Activated T-helper 1 cell treated with anti-CD3 and anti-CD28 coated beads, Interleukin-12 subunit alpha, Interleukin-12 subunit beta, Interleukin-2, Interleukin-4 antibody, amounts not matched to agents 30 ng/mL and 10 ng/mL and 1 ng/mL, durations not matched to agents 14 hours and 24 hours and 36 hours (primary cell): ENCODE measurements around the gene GIPC2. TPM values are rescaled to one million over a fixed set of nuclear protein-coding genes. Genes with fewer than 3 reads are reported as not detected.
A peak's percentile ranks its signal among the peaks of the same experiment; 100 is the strongest.
"Not testable (repeated sequence)": the region's sequence is repeated elsewhere in the genome, so short reads cannot be mapped to it uniquely, and the experiment has no call there.

Experiments
- DNase-seq: peaks from one replicate; pipeline ENCODE4 v3.0.0; 2021; ENCODE audit warnings: low spot score
- H3K27ac Mint-ChIP-seq: one replicate; pipeline ENCODE4 v1.8.0; 2021; ENCODE audit warnings: mild to moderate bottlenecking, mixed read lengths
- H3K27me3 Mint-ChIP-seq: one replicate; pipeline ENCODE4 v1.8.0; 2022; ENCODE audit warnings: mild to moderate bottlenecking, moderate library complexity, mixed read lengths; ENCODE audit not compliant: insufficient read depth
- H3K36me3 Mint-ChIP-seq: one replicate; pipeline ENCODE4 v1.8.0; 2021; ENCODE audit warnings: low read depth, mixed read lengths
- H3K4me1 Mint-ChIP-seq: one replicate; pipeline ENCODE4 v1.8.0; 2021; ENCODE audit warnings: low read depth, mixed read lengths
- H3K4me3 Mint-ChIP-seq: one replicate; pipeline ENCODE4 v1.8.0; 2021; ENCODE audit warnings: mild to moderate bottlenecking, moderate library complexity, mixed read lengths
- H3K9me3 Mint-ChIP-seq: one replicate; pipeline ENCODE4 v1.8.0; 2021; ENCODE audit warnings: mixed read lengths
- intact Hi-C: fragments of 100-400 bp; cut with micrococcal nuclease; formaldehyde crosslinking; loops from one replicate; pipeline ENCODE4 v1.15.1; 2024
- total RNA-seq: library from RNA; stranded (reverse); gene quantifications from 2 replicates; pipeline ENCODE4 v1.2.3, GENCODE V29; 2022

GIPC2 gene
- total RNA-seq, 1 donor from 2014 or later: 0.05 TPM

GRCh38 chr1:78094639-78095038, 48.9 kb downstream of the GIPC2 start:
- no peaks in the 10 kb centered on the region for H3K4me1 Mint-ChIP-seq
- intact Hi-C loops: no loop called here
- H3K27ac Mint-ChIP-seq: no peak overlapping the region
- no peaks in the 10 kb centered on the region for H3K9me3 Mint-ChIP-seq
- no peak for DNase-seq
- peaks cover 18% of the 10 kb centered on the region for H3K27me3 Mint-ChIP-seq
- no peaks in the 10 kb centered on the region for H3K36me3 Mint-ChIP-seq
- H3K4me3 Mint-ChIP-seq: no peak overlapping the region

GRCh38 chr1:78095593-78095992, 49.8 kb downstream of the GIPC2 start:
- H3K9me3 Mint-ChIP-seq: no peaks in the 10 kb centered on the region
- DNase-seq: no peak
- no peaks in the 10 kb centered on the region for H3K36me3 Mint-ChIP-seq
- H3K4me3 Mint-ChIP-seq: no peak overlapping the region
- H3K4me1 Mint-ChIP-seq: no peaks in the 10 kb centered on the region
- intact Hi-C loops: no loop called here
- peaks cover 18% of the 10 kb centered on the region for H3K27me3 Mint-ChIP-seq
- no peak overlapping the region for H3K27ac Mint-ChIP-seq

- Mint-ChIP-seq H3K9me3 (no peaks in the 10 kb centered on the region), H3K4me1 (no peaks in the 10 kb centered on the region), H3K27ac (no peak overlapping the region), H3K36me3 (no peaks in the 10 kb centered on the region), H3K4me3 (no peak overlapping the region), H3K27me3 (peaks cover 18% of the 10 kb centered on the region)
- intact Hi-C loops: no loop called here
- DNase-seq: no peak
Observed at GRCh38 chr1:78096017-78096416, 50.3 kb downstream of the GIPC2 start.

GRCh38 chr1:78096976-78097375, 51.2 kb downstream of the GIPC2 start:
- H3K9me3 Mint-ChIP-seq: no peaks in the 10 kb centered on the region
- H3K4me3 Mint-ChIP-seq: no peak overlapping the region
- no peaks in the 10 kb centered on the region for H3K36me3 Mint-ChIP-seq
- DNase-seq: no peak
- intact Hi-C loops: no loop called here
- no peaks in the 10 kb centered on the region for H3K4me1 Mint-ChIP-seq
- no peak overlapping the region for H3K27ac Mint-ChIP-seq
- H3K27me3 Mint-ChIP-seq: peaks cover 16% of the 10 kb centered on the region

- H3K27me3 Mint-ChIP-seq: peaks cover 10% of the 10 kb centered on the region
- H3K9me3 Mint-ChIP-seq: no peaks in the 10 kb centered on the region
- no peaks in the 10 kb centered on the region for H3K36me3 Mint-ChIP-seq
- intact Hi-C loops: no loop called here
- no peak overlapping the region for H3K27ac Mint-ChIP-seq
- H3K4me3 Mint-ChIP-seq: no peak overlapping the region
- DNase-seq: no peak
- H3K4me1 Mint-ChIP-seq: no peaks in the 10 kb centered on the region
Observed at GRCh38 chr1:78101051-78101450, 55.3 kb downstream of the GIPC2 start.

- H3K27ac Mint-ChIP-seq: no peak overlapping the region
- no peak for DNase-seq
- intact Hi-C loops: no loop called here
- H3K36me3 Mint-ChIP-seq: no peaks in the 10 kb centered on the region
- no peaks in the 10 kb centered on the region for H3K9me3 Mint-ChIP-seq
- peaks cover 10% of the 10 kb centered on the region for H3K27me3 Mint-ChIP-seq
- no peak overlapping the region for H3K4me3 Mint-ChIP-seq
- H3K4me1 Mint-ChIP-seq: no peaks in the 10 kb centered on the region
Observed at GRCh38 chr1:78101514-78101913, 55.7 kb downstream of the GIPC2 start.

- H3K4me3 Mint-ChIP-seq: no peak overlapping the region
- H3K27me3 Mint-ChIP-seq: peaks cover 7% of the 10 kb centered on the region
- no peaks in the 10 kb centered on the region for H3K4me1 Mint-ChIP-seq
- intact Hi-C loops: no loop called here
- no peaks in the 10 kb centered on the region for H3K9me3 Mint-ChIP-seq
- no peaks in the 10 kb centered on the region for H3K36me3 Mint-ChIP-seq
- DNase-seq: no peak
- H3K27ac Mint-ChIP-seq: no peak overlapping the region
Observed at GRCh38 chr1:78102082-78102481, 56.3 kb downstream of the GIPC2 start.

- intact Hi-C loops: no loop called here
- H3K4me1 Mint-ChIP-seq: no peaks in the 10 kb centered on the region
- H3K27me3 Mint-ChIP-seq: peaks cover 3% of the 10 kb centered on the region
Observed at GRCh38 chr1:78102916-78103315, 57.1 kb downstream of the GIPC2 start.

GRCh38 chr1:78104322-78104721, 58.6 kb downstream of the GIPC2 start:
- H3K9me3 Mint-ChIP-seq: no peaks in the 10 kb centered on the region
- no peak for DNase-seq
- H3K27ac Mint-ChIP-seq: no peak overlapping the region
- H3K4me1 Mint-ChIP-seq: no peaks in the 10 kb centered on the region
- intact Hi-C loops: no loop called here
- H3K4me3 Mint-ChIP-seq: no peak overlapping the region
- no peaks in the 10 kb centered on the region for H3K36me3 Mint-ChIP-seq
- peaks cover 3% of the 10 kb centered on the region for H3K27me3 Mint-ChIP-seq

More at GRCh38 chr1:78102916-78103315, 57.1 kb downstream of the GIPC2 start:
- no peak overlapping the region for H3K27ac Mint-ChIP-seq
- no peaks in the 10 kb centered on the region for H3K9me3 Mint-ChIP-seq
- no peaks in the 10 kb centered on the region for H3K36me3 Mint-ChIP-seq
- DNase-seq: no peak
- H3K4me3 Mint-ChIP-seq: no peak overlapping the region

- not testable (repeated sequence) for H3K4me1 Mint-ChIP-seq
Observed at GRCh38 chr1:78109659-78110058, 63.9 kb downstream of the GIPC2 start.

GRCh38 chr1:78113156-78113916, 67.6 kb downstream of the GIPC2 start:
- intact Hi-C loops: loop anchor here (5.0 to 10.0 kb wide), 2 partner anchors 66 to 359 kb away; partner anchors contain the start of genes GIPC2 and USP33

More at GRCh38 chr1:78109659-78110058, 63.9 kb downstream of the GIPC2 start:
- H3K27me3 Mint-ChIP-seq, H3K9me3 Mint-ChIP-seq, H3K36me3 Mint-ChIP-seq, DNase-seq, H3K27ac Mint-ChIP-seq, H3K4me3 Mint-ChIP-seq: not testable (repeated sequence)
- intact Hi-C loops: loop anchor here (5.0 to 10.0 kb wide), 2 partner anchors 62 to 355 kb away; partner anchors contain the start of genes GIPC2 and USP33

GRCh38 chr1:78114034-78114956, 68.5 kb downstream of the GIPC2 start:
- intact Hi-C loops: loop anchor here (1.0 to 10.0 kb wide), 6 partner anchors 67 to 967 kb away; partner anchors contain the start of genes FUBP1, GIPC2 and USP33
- peak; percentile 45 for DNase-seq
- Mint-ChIP-seq H3K4me3 (no peak overlapping the region), H3K4me1 (no peaks in the 10 kb centered on the region), H3K9me3 (no peaks in the 10 kb centered on the region), H3K36me3 (no peaks in the 10 kb centered on the region), H3K27me3 (no peaks in the 10 kb centered on the region), H3K27ac (no peak overlapping the region)

More at GRCh38 chr1:78113156-78113916, 67.6 kb downstream of the GIPC2 start:
- DNase-seq: no peak
- no peak overlapping the region for H3K4me3 Mint-ChIP-seq
- no peaks in the 10 kb centered on the region for H3K36me3 Mint-ChIP-seq
- no peaks in the 10 kb centered on the region for H3K4me1 Mint-ChIP-seq
- H3K9me3 Mint-ChIP-seq: no peaks in the 10 kb centered on the region
- H3K27me3 Mint-ChIP-seq: no peaks in the 10 kb centered on the region
- H3K27ac Mint-ChIP-seq: no peak overlapping the region

GRCh38 chr1:78120485-78120884, 74.7 kb downstream of the GIPC2 start:
- H3K27ac Mint-ChIP-seq, H3K27me3 Mint-ChIP-seq, H3K4me3 Mint-ChIP-seq, H3K36me3 Mint-ChIP-seq, H3K9me3 Mint-ChIP-seq, H3K4me1 Mint-ChIP-seq, intact Hi-C loops, DNase-seq: not testable (repeated sequence)
